Fibroblast of skin of right quadriceps (primary cell): ENCODE measurements around the gene OSER1.
A peak's percentile ranks its signal among the peaks of the same experiment; 100 is the strongest.

Source experiments
- DNase-seq: peaks from one replicate; pipeline ENCODE4 v3.0.0-alpha.2; 2013

The OSER1 gene

GRCh38 chr20:44223721-44224120, 13.2 kb upstream of the OSER1 start:
- no peak for DNase-seq

- DNase-seq = no peak
These were observed 12.2 kb upstream of the OSER1 start for GRCh38 chr20:44222633-44223368.

- DNase-seq = no peak
These were observed 11.5 kb upstream of the OSER1 start for GRCh38 chr20:44222027-44222426.

- no peak for DNase-seq
These were observed 10.9 kb upstream of the OSER1 start for GRCh38 chr20:44221368-44221954.

GRCh38 chr20:44219791-44220190, 9.2 kb upstream of the OSER1 start:
- DNase-seq = no peak

- DNase-seq = no peak
These were observed 8.7 kb upstream of the OSER1 start for GRCh38 chr20:44219170-44219730.

GRCh38 chr20:44218446-44218845, 7.9 kb upstream of the OSER1 start:
- no peak for DNase-seq

GRCh38 chr20:44217342-44218092, 6.9 kb upstream of the OSER1 start:
- peak; percentile 58 for DNase-seq

GRCh38 chr20:44215125-44215524, 4.6 kb upstream of the OSER1 start:
- DNase-seq = peak; percentile 58

- DNase-seq = no peak
These were observed 2.2 kb upstream of the OSER1 start for GRCh38 chr20:44212792-44213191.

GRCh38 chr20:44211177-44212039, 837 bp upstream of the OSER1 start:
- peak; percentile 38 for DNase-seq

- peak; percentile 31 for DNase-seq
These were observed 725 bp downstream of the OSER1 start for GRCh38 chr20:44209686-44210405.

- DNase-seq = peak; percentile 31
These were observed 1.8 kb downstream of the OSER1 start for GRCh38 chr20:44208770-44209169.

GRCh38 chr20:44208165-44208564, 2.4 kb downstream of the OSER1 start:
- DNase-seq = no peak

GRCh38 chr20:44207126-44207723, 3.3 kb downstream of the OSER1 start:
- DNase-seq = no peak

- no peak for DNase-seq
These were observed 4.4 kb downstream of the OSER1 start for GRCh38 chr20:44206132-44206531.

GRCh38 chr20:44204832-44205215, 5.7 kb downstream of the OSER1 start:
- DNase-seq = no peak

GRCh38 chr20:44204156-44204831, 6.3 kb downstream of the OSER1 start:
- peak; percentile 92 for DNase-seq

- no peak for DNase-seq
These were observed 7.4 kb downstream of the OSER1 start for GRCh38 chr20:44203161-44203560.

- DNase-seq = no peak
These were observed 9.6 kb downstream of the OSER1 start for GRCh38 chr20:44200983-44201382.

GRCh38 chr20:44200371-44200770, 10.2 kb downstream of the OSER1 start:
- no peak for DNase-seq
